GM12874 (cell line): ENCODE measurements around the gene DLG2.

ENCODE experiments used
- TF ChIP-seq, protein P1 (sequence below): IDR thresholded peaks from 2 replicates; pipeline ENCODE4 v1.5.1; 2011; ENCODE audit warnings: low read depth, mild to moderate bottlenecking, control low read depth, low read length, moderate library complexity; ENCODE audit not compliant: insufficient read depth

Gene DLG2

DNA sequence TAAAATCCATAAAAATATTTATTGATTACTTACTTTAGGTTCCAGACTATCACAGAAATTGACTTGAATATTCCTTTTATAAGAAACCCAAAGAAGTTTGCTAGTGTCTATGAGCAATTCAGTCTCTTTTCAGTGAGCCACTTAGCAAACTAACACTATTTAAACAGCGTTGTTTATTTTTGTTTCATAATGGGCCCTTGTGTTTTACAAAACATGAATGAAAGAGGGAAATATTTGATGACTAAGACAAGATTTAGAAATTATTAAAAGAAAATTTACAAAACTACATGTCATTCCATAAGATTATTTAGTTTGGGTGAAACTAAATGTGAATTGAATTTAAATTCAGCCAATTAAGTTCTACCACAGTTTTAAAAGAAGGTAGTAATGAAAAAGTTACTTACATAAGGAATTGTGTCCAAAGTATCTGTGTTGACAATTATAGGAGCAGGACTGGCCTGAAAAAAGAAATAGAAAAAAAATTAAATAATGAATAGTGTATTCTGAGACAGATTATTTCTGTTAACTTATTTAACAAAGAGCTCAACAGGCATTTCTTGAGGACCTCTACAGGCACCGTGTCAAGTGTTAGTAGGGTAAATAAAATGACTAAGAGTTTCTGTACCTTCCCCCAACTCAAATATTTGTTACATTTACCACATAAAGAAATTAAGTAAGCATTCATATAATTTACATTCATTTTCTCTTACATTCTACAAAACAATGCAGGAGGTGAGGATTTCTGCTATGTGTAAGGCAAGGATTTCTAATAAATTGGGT is 1376.1 kb downstream of the DLG2 start:
- TF ChIP-seq, protein P1, sequence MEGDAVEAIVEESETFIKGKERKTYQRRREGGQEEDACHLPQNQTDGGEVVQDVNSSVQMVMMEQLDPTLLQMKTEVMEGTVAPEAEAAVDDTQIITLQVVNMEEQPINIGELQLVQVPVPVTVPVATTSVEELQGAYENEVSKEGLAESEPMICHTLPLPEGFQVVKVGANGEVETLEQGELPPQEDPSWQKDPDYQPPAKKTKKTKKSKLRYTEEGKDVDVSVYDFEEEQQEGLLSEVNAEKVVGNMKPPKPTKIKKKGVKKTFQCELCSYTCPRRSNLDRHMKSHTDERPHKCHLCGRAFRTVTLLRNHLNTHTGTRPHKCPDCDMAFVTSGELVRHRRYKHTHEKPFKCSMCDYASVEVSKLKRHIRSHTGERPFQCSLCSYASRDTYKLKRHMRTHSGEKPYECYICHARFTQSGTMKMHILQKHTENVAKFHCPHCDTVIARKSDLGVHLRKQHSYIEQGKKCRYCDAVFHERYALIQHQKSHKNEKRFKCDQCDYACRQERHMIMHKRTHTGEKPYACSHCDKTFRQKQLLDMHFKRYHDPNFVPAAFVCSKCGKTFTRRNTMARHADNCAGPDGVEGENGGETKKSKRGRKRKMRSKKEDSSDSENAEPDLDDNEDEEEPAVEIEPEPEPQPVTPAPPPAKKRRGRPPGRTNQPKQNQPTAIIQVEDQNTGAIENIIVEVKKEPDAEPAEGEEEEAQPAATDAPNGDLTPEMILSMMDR: no peak

DNA sequence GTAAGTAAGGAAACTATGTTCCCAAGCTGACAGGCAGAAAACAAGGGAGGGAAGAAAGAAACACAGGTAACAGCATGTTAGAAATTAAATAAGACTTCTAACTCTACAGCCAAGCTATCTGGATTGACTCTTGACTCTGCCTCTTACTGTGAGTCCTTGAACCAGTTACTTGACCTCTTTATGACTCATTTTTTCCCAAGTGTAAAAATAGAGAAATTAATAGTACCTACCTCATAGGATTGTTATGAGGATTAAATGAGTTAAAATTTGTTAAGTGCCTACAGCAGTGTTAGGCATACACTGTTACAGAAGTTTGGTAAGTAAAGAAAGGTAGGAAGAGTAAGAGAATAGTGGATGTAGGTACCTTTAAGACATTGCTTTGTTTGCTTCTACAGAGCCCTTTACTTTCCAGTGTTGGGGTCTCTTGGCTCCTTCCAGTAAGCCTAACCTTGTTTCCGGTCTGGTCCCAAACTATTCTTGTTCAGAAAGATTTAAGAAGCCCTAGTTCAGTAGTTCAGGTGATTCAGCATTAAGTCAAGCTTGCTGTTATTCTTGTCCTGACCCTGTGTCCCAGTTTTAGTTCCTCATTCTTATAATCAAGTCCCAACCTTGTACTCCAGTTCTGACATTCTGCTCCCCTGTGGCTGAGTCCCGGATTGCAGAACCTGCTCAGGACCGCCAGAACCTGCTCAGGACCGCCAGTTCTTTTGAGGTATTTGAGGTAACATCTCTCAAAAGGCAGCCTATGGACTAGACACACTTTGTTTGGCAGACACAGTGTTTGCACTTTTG is 1377.6 kb downstream of the DLG2 start:
- TF ChIP-seq, protein P1: no peak

DNA sequence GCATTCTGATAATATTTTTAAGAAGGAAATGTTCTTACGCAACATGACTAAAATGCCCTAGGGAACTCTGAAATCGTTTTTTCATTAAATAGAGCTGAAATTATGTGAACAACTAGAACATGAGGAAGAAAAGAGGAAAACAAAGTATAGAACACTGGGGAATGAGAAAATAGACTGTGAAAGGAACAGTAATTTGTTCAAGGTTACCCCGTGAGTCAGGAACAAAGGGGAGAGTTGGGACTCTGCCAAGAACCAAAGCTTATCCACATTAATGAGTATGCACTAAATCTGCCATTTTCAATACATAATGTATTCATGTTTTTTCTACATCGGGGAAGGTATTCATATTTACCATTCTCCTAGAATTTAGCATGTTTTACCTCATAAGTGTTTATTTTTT is 1379.2 kb downstream of the DLG2 start:
- TF ChIP-seq, protein P1: no peak

DNA sequence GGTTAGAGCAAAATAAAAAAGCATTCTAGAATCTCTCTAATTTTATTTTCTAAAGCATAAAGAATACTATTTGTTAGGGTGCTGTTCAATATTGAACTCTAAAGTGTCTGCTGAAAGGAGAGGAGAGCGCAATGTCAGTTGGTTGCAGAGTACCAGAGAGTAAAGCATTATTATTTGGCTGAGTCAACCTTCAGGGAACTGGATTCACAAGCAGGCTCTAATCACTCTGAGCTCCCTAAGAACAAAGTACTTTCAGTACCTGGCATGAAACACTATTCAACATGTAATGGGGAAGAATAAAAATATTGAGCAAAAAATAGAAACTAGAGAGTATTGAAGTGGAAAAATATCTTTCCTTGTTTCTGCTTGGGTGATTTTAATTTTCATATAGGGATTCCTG is 1380.0 kb downstream of the DLG2 start:
- TF ChIP-seq, protein P1: no peak

DNA sequence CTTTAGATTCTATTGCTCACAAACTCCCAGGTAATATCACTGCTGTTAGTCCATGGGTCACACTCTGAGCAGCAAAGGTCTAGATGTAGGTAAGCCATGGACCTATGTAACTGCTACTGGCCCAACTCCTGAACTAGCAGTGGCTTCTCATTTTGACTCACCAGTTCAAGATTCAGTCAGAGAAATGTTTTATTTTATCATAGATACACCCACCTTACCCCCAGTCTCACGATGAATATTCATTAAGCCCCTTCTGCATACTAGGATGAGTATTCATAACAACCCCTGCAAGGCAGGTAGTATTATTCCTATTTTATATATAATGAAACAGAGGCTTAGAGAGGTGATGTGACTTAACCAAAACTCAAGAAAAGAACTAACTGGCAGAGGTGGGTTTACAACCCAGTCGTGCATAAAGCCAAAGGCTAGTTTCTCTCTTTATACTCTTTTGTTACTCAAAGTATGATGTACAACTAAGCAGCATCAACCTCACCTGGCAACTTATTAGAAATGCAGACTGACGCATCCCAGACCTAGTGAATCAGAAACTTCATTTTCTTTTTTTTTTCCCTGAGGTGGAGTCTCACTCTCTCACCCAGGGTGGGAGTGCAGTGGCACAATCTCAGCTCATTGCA is 1383.4 kb downstream of the DLG2 start:
- TF ChIP-seq, protein P1: no peak

DNA sequence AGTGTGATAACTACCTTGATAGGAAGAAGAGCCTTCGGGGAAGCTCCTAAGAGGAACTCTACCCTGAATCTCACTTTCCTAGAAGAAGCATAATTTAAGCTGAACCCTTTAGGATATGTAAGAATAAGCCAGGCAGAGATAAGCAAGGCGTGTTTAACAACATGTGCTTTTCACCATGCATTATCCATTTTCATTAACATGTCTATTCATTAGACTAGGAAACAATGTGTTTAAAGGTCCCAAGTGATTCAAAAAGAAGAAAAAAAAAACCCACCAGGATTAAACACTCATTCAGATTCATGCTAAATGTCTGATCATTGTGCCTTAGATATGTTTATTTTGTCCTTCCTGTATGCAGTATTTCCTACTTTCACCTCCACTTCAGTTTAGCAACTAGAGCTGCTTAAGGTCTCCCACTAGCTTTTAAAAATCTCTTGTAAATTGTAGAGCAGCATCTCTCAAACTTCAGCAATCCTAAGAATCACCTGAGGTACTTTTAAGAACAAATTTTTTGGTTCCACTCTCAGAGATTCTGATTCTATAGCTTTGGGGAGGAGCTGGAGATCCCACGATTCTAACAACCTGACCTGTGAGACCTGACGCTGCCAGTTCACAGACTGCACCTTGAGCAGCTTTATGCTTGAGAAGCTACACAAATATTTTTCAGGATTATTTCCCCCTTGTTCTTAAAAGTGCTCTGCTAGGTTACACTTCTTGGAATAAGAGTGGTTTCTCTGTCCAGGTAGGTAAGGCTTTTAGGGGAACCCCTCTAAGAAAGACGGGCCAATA is 1385.6 kb downstream of the DLG2 start:
- TF ChIP-seq, protein P1: no peak
